ENCODE data around the gene ERC2. TPM values are rescaled to one million over a fixed set of nuclear protein-coding genes. Genes with fewer than 3 reads are reported as not detected.
"Not testable (repeated sequence)": the region's sequence is repeated elsewhere in the genome, so short reads cannot be mapped to it uniquely, and the experiment has no call there.

ERC2 gene
- total RNA-seq, 2 experiments from 2014 or later: not detected

DNA sequence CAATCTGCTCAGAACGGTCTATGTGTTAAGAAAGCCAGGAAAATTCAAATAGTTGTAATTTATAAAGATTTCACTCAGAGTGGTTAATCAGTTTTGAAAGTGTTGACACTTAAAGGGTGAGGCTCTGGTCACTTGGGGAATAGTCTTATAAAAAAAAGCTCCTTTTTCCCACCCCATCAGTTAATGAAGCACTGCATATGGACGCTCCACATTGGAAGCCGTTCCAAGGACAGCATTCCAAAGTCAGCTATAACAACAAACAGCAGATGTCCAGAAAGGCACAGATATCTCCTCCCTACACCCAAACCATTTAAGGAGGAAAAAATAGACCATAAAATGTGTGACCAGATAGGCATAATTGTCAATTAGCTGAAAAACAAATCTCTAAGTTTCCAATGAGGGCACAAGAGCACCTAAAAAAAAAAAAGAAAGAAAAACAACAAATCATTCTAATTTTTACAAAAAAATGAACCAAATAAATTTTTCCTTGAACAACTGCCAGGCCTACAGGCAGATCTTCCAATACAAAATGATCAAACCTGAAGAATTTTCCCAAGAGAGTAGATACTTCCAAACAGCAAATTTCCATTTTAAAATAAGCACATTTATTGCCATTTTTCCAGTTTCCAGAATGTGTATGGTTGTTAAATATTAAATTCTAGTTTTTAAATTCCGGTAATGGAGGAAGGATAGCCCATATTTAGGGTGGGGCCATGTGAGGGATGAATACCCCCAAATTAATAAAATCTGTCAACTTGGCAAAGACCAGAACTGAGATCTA, 198.3 kb downstream of the ERC2 start:
- ChIA-PET CTCF (ENCODE audit: unreplicated experiment) (no interaction called here), POLR2A (no interaction called here)
- Histone ChIP-seq H3K36me3 (ENCODE audit: insufficient read depth, low read length) (no peaks in the 10 kb centered on the region), H3K4me3 (ENCODE audit: low read depth, low read length, poor library complexity, severe bottlenecking) (no peak overlapping the region), H3K4me1 (ENCODE audit: insufficient read depth, low read length, poor library complexity, severe bottlenecking) (no peaks in the 10 kb centered on the region), H3K79me2 (ENCODE audit: insufficient read depth, low read depth, low read length) (no peaks in the 10 kb centered on the region), H3K4me2 (ENCODE audit: low read length) (no peak overlapping the region), H4K20me1 (ENCODE audit: insufficient read depth, low read length) (no peaks in the 10 kb centered on the region), H3K27ac (ENCODE audit: low read depth, low read length, poor library complexity, severe bottlenecking) (no peak overlapping the region), H2AFZ (ENCODE audit: low read length) (no peak overlapping the region), H3K9me2 (ENCODE audit: insufficient read depth, low read length) (no peaks in the 10 kb centered on the region), H3K9me3 (ENCODE audit: low read length) (no peaks in the 10 kb centered on the region)
- TF ChIP-seq EZH2phosphoT487 (IDR thresholded peaks at IDR 0.05; ENCODE audit: borderline replicate concordance, low read depth, low read length): no peak
- TF ChIP-seq, protein P1, sequence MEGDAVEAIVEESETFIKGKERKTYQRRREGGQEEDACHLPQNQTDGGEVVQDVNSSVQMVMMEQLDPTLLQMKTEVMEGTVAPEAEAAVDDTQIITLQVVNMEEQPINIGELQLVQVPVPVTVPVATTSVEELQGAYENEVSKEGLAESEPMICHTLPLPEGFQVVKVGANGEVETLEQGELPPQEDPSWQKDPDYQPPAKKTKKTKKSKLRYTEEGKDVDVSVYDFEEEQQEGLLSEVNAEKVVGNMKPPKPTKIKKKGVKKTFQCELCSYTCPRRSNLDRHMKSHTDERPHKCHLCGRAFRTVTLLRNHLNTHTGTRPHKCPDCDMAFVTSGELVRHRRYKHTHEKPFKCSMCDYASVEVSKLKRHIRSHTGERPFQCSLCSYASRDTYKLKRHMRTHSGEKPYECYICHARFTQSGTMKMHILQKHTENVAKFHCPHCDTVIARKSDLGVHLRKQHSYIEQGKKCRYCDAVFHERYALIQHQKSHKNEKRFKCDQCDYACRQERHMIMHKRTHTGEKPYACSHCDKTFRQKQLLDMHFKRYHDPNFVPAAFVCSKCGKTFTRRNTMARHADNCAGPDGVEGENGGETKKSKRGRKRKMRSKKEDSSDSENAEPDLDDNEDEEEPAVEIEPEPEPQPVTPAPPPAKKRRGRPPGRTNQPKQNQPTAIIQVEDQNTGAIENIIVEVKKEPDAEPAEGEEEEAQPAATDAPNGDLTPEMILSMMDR (conservative IDR thresholded peaks at IDR 0.05; ENCODE audit: low read length): no peak
- intact Hi-C loops (cut with micrococcal nuclease; ENCODE audit: unreplicated experiment): no loop called here
- no peak for DNase-seq (ENCODE audit: low spot score)
- no TSS peak for BruUV-seq (replicated peaks)

DNA sequence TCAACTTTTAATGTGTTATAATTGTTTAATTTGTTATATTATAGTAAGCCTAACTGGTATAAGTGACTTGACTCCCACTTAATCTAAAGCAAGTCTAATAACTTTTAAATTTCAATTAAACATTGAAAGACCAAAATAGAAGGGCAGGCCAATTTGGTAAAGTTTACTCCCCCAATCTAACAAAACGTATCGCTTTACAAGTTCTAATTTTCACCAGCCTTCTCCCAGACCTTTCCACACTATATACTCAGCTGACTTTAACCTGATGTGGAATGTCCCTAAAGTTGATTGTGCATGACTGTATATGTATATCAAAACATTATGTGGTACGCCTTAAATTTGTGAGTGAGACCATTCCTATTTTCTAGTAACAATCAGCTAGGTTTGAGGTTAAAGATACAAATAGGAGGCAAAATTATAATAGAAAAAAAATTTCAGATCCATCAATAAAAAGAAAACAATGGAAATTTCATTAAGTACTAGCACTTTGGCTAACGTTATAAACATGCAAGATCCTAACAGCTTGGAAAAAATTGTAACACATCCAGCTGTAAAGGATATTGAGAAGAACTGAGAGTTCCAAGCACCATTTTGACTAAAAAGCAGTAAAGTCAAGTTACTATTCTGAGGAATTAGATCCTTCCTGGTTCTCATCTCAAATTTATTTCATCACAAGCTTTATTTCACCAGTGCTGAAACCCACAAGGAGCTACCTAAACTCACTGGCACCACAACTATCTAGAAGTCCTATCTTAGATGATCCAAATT, 199.5 kb downstream of the ERC2 start:
- Histone ChIP-seq H2AFZ (ENCODE audit: low read length) (no peak overlapping the region), H3K36me3 (ENCODE audit: insufficient read depth, low read length) (no peaks in the 10 kb centered on the region), H3K4me3 (ENCODE audit: low read depth, low read length, poor library complexity, severe bottlenecking) (no peak overlapping the region), H3K79me2 (ENCODE audit: insufficient read depth, low read depth, low read length) (no peaks in the 10 kb centered on the region), H3K4me2 (ENCODE audit: low read length) (no peak overlapping the region), H4K20me1 (ENCODE audit: insufficient read depth, low read length) (no peaks in the 10 kb centered on the region), H3K9me2 (ENCODE audit: insufficient read depth, low read length) (no peaks in the 10 kb centered on the region), H3K4me1 (ENCODE audit: insufficient read depth, low read length, poor library complexity, severe bottlenecking) (no peaks in the 10 kb centered on the region), H3K9me3 (ENCODE audit: low read length) (no peaks in the 10 kb centered on the region), H3K27ac (ENCODE audit: low read depth, low read length, poor library complexity, severe bottlenecking) (no peak overlapping the region)
- DNase-seq (ENCODE audit: low spot score): no peak
- POLR2A ChIA-PET: no interaction called here
- intact Hi-C loops (cut with micrococcal nuclease; ENCODE audit: unreplicated experiment): no loop called here
- CTCF ChIA-PET (ENCODE audit: unreplicated experiment): interaction anchor here (0.6 kb wide), 1 partner anchor 47 kb away, joined by 5 read pairs; no protein-coding TSS in a partner anchor
- BruUV-seq (replicated peaks): no TSS peak
- TF ChIP-seq, protein P1 (conservative IDR thresholded peaks at IDR 0.05; ENCODE audit: low read length): no peak
- TF ChIP-seq EZH2phosphoT487 (IDR thresholded peaks at IDR 0.05; ENCODE audit: borderline replicate concordance, low read depth, low read length): no peak

DNA sequence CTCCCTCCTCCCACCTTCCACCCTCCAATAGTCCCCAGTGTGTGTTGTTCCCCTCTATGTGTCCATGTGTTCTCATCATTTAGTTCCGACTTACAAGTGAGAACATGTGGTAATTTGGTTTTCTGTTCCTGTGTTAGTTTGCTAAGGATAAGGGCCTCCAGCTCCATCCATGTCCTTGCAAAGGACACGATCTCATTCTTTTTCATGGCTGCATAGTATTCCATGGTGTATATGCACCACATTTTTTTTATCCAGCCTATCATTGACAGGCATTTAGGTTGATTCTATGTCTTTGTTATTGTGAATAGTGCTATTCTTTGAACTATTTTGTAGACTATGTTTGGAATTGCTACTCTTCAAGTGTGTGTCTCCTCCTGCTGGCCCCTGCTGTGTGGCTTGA, 206.4 kb downstream of the ERC2 start:
- intact Hi-C loops (cut with micrococcal nuclease; ENCODE audit: unreplicated experiment); H3K4me2 ChIP-seq (ENCODE audit: low read length); H4K20me1 ChIP-seq (ENCODE audit: insufficient read depth, low read length); H2AFZ ChIP-seq (ENCODE audit: low read length); H3K4me3 ChIP-seq (ENCODE audit: low read depth, low read length, poor library complexity, severe bottlenecking); H3K9me3 ChIP-seq (ENCODE audit: low read length); BruUV-seq (replicated peaks); H3K4me1 ChIP-seq (ENCODE audit: insufficient read depth, low read length, poor library complexity, severe bottlenecking); CTCF ChIA-PET (ENCODE audit: unreplicated experiment); H3K9me2 ChIP-seq (ENCODE audit: insufficient read depth, low read length); H3K27ac ChIP-seq (ENCODE audit: low read depth, low read length, poor library complexity, severe bottlenecking); DNase-seq (ENCODE audit: low spot score); H3K79me2 ChIP-seq (ENCODE audit: insufficient read depth, low read depth, low read length); H3K36me3 ChIP-seq (ENCODE audit: insufficient read depth, low read length): not testable (repeated sequence)
- POLR2A ChIA-PET: interaction anchor here (0.6 kb wide), 1 partner anchor 183 kb away, joined by 3 read pairs; no protein-coding TSS in a partner anchor

All from OCI-LY7 (cell line).